ENCODE measurements around the gene LAMA3. TPM values are rescaled to one million over a fixed set of nuclear protein-coding genes. Genes with fewer than 3 reads are reported as not detected.

LAMA3 gene
- total and polyA plus RNA-seq, 4 donors: 0.26 to 3.9 (median 0.37) TPM

DNA sequence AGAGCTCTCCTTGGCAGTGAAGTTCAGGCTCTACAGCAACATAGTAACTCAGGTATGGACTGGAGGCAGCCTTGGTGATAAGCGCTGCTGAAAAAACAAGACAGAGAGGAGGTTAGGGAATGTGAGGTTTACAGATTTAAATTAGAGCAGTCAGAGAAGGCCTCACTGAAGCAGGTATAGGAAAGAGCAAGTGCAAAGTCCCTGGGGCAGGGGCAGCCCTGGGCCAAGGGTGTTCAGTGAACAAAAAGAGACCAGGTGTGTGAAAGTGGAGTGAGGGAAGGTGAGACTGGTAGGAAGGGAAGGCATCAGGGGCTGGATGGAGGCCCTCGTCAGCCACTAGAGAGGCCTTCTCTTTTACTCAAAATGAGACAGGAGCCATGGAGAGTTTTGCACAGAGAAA lies 89.6 kb downstream of the LAMA3 start:
- WGBS: 96% methylated on average over 2 of the region's 2 CpGs
- no peak overlapping the region for H3K27ac ChIP-seq (ENCODE audit: low read depth in 1 of 2, low read length in 2 of 2)
- no peaks in the 10 kb centered on the region for H3K36me3 ChIP-seq (ENCODE audit: control insufficient read depth in 4 of 4, insufficient read depth in 3 of 4, low read depth in 1 of 4, low read length in 3 of 4)
- H3K4me3 ChIP-seq (ENCODE audit: low read depth in 1 of 3, low read length in 3 of 3): no peak overlapping the region
- no peak for TF ChIP-seq REST (IDR thresholded peaks at IDR 0.05)
- no peak for TF ChIP-seq HNF4A (conservative IDR thresholded peaks at IDR 0.05)
- no peak for TF ChIP-seq RXRA (IDR thresholded peaks at IDR 0.05)
- TF ChIP-seq FOXA1 (IDR thresholded peaks at IDR 0.05): no peak
- no peak for TF ChIP-seq JUND (IDR thresholded peaks at IDR 0.05)
- H3K27me3 ChIP-seq (ENCODE audit: control insufficient read depth in 4 of 4, insufficient read depth in 4 of 4, low read length in 3 of 4): no peaks in the 10 kb centered on the region
- H3K4me1 ChIP-seq (ENCODE audit: control insufficient read depth in 4 of 4, insufficient read depth in 4 of 4, low read length in 3 of 4): no peaks in the 10 kb centered on the region
- no peaks in the 10 kb centered on the region for H3K9me3 ChIP-seq (ENCODE audit: control insufficient read depth in 4 of 4, low read length in 3 of 4)
- DNase-seq (ENCODE audit: low spot score): no peak
- no peak overlapping the region for H3K9ac ChIP-seq (ENCODE audit: low read depth in 1 of 2, low read length in 2 of 2)

DNA sequence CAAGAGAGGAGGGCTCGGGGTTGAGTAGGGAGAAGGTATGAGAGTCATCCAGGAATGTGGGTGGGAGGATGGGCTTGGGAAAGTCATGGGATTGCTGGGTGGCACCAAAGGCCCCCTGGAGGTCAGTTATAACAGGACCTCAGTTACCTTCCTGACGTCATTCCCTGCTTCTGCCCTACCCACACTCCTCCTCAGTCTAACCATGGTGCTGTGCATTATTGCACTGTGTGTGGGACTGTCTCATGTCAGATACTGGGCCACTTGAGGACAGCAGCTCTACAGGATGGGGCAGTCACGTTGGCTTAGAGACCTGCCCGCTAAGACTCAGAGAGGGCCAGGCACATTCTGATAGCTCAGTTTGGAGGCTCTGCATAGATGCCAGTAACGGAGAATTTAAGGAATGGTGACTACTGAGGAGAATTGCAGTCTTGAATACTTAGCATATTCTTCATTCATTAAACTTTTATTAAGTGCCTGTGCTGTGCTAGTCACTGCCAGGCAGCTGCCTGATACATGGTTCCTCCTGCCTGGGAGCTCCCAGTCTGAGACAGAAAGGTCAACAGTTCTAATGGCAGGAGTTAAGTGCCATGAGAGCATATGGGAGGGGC lies 90.5 kb downstream of the LAMA3 start:
- Histone ChIP-seq H3K27ac (ENCODE audit: low read depth in 1 of 2, low read length in 2 of 2) (no peak overlapping the region), H3K4me3 (ENCODE audit: low read depth in 1 of 3, low read length in 3 of 3) (no peak overlapping the region), H3K4me1 (ENCODE audit: control insufficient read depth in 4 of 4, insufficient read depth in 4 of 4, low read length in 3 of 4) (no peaks in the 10 kb centered on the region), H3K9me3 (ENCODE audit: control insufficient read depth in 4 of 4, low read length in 3 of 4) (no peaks in the 10 kb centered on the region), H3K36me3 (ENCODE audit: control insufficient read depth in 4 of 4, insufficient read depth in 3 of 4, low read depth in 1 of 4, low read length in 3 of 4) (no peaks in the 10 kb centered on the region), H3K9ac (ENCODE audit: low read depth in 1 of 2, low read length in 2 of 2) (no peak overlapping the region), H3K27me3 (ENCODE audit: control insufficient read depth in 4 of 4, insufficient read depth in 4 of 4, low read length in 3 of 4) (peaks cover 0 to 2% (median 0%) of the 10 kb centered on the region in 4 donors)
- 79% methylated on average over 5 of the region's 5 CpGs for whole genome bisulfite sequencing
- TF ChIP-seq REST (IDR thresholded peaks at IDR 0.05) (no peak), SP1 (IDR thresholded peaks at IDR 0.05) (no peak), FOXA2 (IDR thresholded peaks at IDR 0.05) (no peak), TAF1 (conservative IDR thresholded peaks at IDR 0.05) (no peak), YY1 (IDR thresholded peaks at IDR 0.05) (no peak), EGR1 (IDR thresholded peaks at IDR 0.05; ENCODE audit: low read depth in 2 of 2) (no peak), NR2F2 (IDR thresholded peaks at IDR 0.05) (no peak), RAD21 (IDR thresholded peaks at IDR 0.05) (no peak), RXRA (IDR thresholded peaks at IDR 0.05) (no peak), HNF4A (conservative IDR thresholded peaks at IDR 0.05) (no peak), ZBTB33 (IDR thresholded peaks at IDR 0.05) (no peak)
- TF ChIP-seq, protein P1, sequence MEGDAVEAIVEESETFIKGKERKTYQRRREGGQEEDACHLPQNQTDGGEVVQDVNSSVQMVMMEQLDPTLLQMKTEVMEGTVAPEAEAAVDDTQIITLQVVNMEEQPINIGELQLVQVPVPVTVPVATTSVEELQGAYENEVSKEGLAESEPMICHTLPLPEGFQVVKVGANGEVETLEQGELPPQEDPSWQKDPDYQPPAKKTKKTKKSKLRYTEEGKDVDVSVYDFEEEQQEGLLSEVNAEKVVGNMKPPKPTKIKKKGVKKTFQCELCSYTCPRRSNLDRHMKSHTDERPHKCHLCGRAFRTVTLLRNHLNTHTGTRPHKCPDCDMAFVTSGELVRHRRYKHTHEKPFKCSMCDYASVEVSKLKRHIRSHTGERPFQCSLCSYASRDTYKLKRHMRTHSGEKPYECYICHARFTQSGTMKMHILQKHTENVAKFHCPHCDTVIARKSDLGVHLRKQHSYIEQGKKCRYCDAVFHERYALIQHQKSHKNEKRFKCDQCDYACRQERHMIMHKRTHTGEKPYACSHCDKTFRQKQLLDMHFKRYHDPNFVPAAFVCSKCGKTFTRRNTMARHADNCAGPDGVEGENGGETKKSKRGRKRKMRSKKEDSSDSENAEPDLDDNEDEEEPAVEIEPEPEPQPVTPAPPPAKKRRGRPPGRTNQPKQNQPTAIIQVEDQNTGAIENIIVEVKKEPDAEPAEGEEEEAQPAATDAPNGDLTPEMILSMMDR (IDR thresholded peaks at IDR 0.05; ENCODE audit: low read depth, low read length, missing input control): no peak
- TF ChIP-seq, protein P2, sequence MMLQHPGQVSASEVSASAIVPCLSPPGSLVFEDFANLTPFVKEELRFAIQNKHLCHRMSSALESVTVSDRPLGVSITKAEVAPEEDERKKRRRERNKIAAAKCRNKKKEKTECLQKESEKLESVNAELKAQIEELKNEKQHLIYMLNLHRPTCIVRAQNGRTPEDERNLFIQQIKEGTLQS (IDR thresholded peaks at IDR 0.05): no peak
- TF ChIP-seq, protein P3, sequence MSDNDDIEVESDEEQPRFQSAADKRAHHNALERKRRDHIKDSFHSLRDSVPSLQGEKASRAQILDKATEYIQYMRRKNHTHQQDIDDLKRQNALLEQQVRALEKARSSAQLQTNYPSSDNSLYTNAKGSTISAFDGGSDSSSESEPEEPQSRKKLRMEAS (IDR thresholded peaks at IDR 0.05): no peak
- DNase-seq (ENCODE audit: low spot score): no peak
